ENCODE results near the gene DHRSX.
A peak's percentile ranks its signal among the peaks of the same experiment; 100 is the strongest.
"Not testable (repeated sequence)": the region's sequence is repeated elsewhere in the genome, so short reads cannot be mapped to it uniquely, and the experiment has no call there.

The DHRSX gene

GRCh38 chrX:2507904-2508627 is 7.3 kb upstream of the DHRSX start:
- H3K4me3 ChIP-seq (ENCODE audit: severe bottlenecking) = no peak overlapping the region
- H3K27ac ChIP-seq (ENCODE audit: poor library complexity, severe bottlenecking) = no peak overlapping the region
- no peaks in the 10 kb centered on the region for H3K27me3 ChIP-seq (ENCODE audit: insufficient read depth, poor library complexity, severe bottlenecking)
- H3K36me3 ChIP-seq (ENCODE audit: low read depth) = no peaks in the 10 kb centered on the region
- H3K9me3 ChIP-seq (ENCODE audit: severe bottlenecking) = no peaks in the 10 kb centered on the region
- DNase-seq (ENCODE audit: low spot score) (peak; percentile 23), ATAC-seq (ENCODE audit: low read depth) (no peak)
- H3K4me1 ChIP-seq (ENCODE audit: insufficient read depth, poor library complexity, severe bottlenecking) = no peaks in the 10 kb centered on the region
- no peak for TF ChIP-seq CTCF (IDR thresholded peaks at IDR 0.05; ENCODE audit: poor library complexity, severe bottlenecking)

- ATAC-seq (ENCODE audit: low read depth) (no peak), DNase-seq (ENCODE audit: low spot score) (peak; percentile 16)
- Histone ChIP-seq H3K27ac (ENCODE audit: poor library complexity, severe bottlenecking) (no peak overlapping the region), H3K27me3 (ENCODE audit: insufficient read depth, poor library complexity, severe bottlenecking) (no peaks in the 10 kb centered on the region), H3K9me3 (ENCODE audit: severe bottlenecking) (no peaks in the 10 kb centered on the region), H3K36me3 (ENCODE audit: low read depth) (no peaks in the 10 kb centered on the region), H3K4me3 (ENCODE audit: severe bottlenecking) (no peak overlapping the region), H3K4me1 (ENCODE audit: insufficient read depth, poor library complexity, severe bottlenecking) (no peaks in the 10 kb centered on the region)
- TF ChIP-seq CTCF (IDR thresholded peaks at IDR 0.05; ENCODE audit: poor library complexity, severe bottlenecking) = no peak
Measured at GRCh38 chrX:2507196-2507595, 6.4 kb upstream of the DHRSX start.

GRCh38 chrX:2505341-2505740 is 4.6 kb upstream of the DHRSX start:
- H3K4me3 ChIP-seq (ENCODE audit: severe bottlenecking); H3K27ac ChIP-seq (ENCODE audit: poor library complexity, severe bottlenecking); H3K9me3 ChIP-seq (ENCODE audit: severe bottlenecking); H3K4me1 ChIP-seq (ENCODE audit: insufficient read depth, poor library complexity, severe bottlenecking); ATAC-seq (ENCODE audit: low read depth); H3K27me3 ChIP-seq (ENCODE audit: insufficient read depth, poor library complexity, severe bottlenecking); H3K36me3 ChIP-seq (ENCODE audit: low read depth): not testable (repeated sequence)
- peak; percentile 6 for DNase-seq (ENCODE audit: low spot score)

GRCh38 chrX:2504706-2505332 is 4.0 kb upstream of the DHRSX start:
- DNase-seq (ENCODE audit: low spot score) (peak; percentile 27), ATAC-seq (ENCODE audit: low read depth) (no peak)
- Histone ChIP-seq H3K36me3 (ENCODE audit: low read depth) (no peaks in the 10 kb centered on the region), H3K4me1 (ENCODE audit: insufficient read depth, poor library complexity, severe bottlenecking) (peaks cover under 1% of the 10 kb centered on the region), H3K9me3 (ENCODE audit: severe bottlenecking) (no peaks in the 10 kb centered on the region), H3K4me3 (ENCODE audit: severe bottlenecking) (no peak overlapping the region), H3K27ac (ENCODE audit: poor library complexity, severe bottlenecking) (no peak overlapping the region), H3K27me3 (ENCODE audit: insufficient read depth, poor library complexity, severe bottlenecking) (no peaks in the 10 kb centered on the region)
- TF ChIP-seq CTCF (IDR thresholded peaks at IDR 0.05; ENCODE audit: poor library complexity, severe bottlenecking) = no peak

GRCh38 chrX:2503591-2504500 is 3.1 kb upstream of the DHRSX start:
- H3K4me3 ChIP-seq (ENCODE audit: severe bottlenecking) = no peak overlapping the region
- no peak for ATAC-seq (ENCODE audit: low read depth)
- TF ChIP-seq CTCF (IDR thresholded peaks at IDR 0.05; ENCODE audit: poor library complexity, severe bottlenecking) = no peak
- H3K27ac ChIP-seq (ENCODE audit: poor library complexity, severe bottlenecking) = no peak overlapping the region
- H3K27me3 ChIP-seq (ENCODE audit: insufficient read depth, poor library complexity, severe bottlenecking) = no peaks in the 10 kb centered on the region
- no peaks in the 10 kb centered on the region for H3K36me3 ChIP-seq (ENCODE audit: low read depth)
- no peaks in the 10 kb centered on the region for H3K9me3 ChIP-seq (ENCODE audit: severe bottlenecking)
- H3K4me1 ChIP-seq (ENCODE audit: insufficient read depth, poor library complexity, severe bottlenecking) = peaks cover 10% of the 10 kb centered on the region
- peak; percentile 36 for DNase-seq (ENCODE audit: low spot score)

Data from RWPE2 (cell line).